HG02588 (cell line): ENCODE data around the gene GALC.

Experiments
- ATAC-seq: cut with Tn5 transposase; IDR thresholded peaks from one replicate; pipeline ENCODE4 v1.9.1; 2021; ENCODE audit warnings: mild to moderate bottlenecking, moderate library complexity; ENCODE audit not compliant: unreplicated experiment

GALC gene

GRCh38 chr14:88007608-88008007, 14.6 kb upstream of the GALC start:
- no peak for ATAC-seq

GRCh38 chr14:88005978-88006851, 13.2 kb upstream of the GALC start:
- ATAC-seq, result peak; percentile 96

GRCh38 chr14:88005050-88005481, 12.1 kb upstream of the GALC start, which contains the start of gene GPR65:
Gene GPR65, plus strand, starts transcription at chr14:88005135. Its CDS starts 5,713 bp downstream, at chr14:88010848.
- peak; percentile 59 for ATAC-seq

- no peak for ATAC-seq
Observed at GRCh38 chr14:88004506-88005036, 11.6 kb upstream of the GALC start.

GRCh38 chr14:88003425-88003824, 10.4 kb upstream of the GALC start:
- ATAC-seq, result no peak

- ATAC-seq, result no peak
Observed at GRCh38 chr14:88002421-88003075, 9.6 kb upstream of the GALC start.

DNA sequence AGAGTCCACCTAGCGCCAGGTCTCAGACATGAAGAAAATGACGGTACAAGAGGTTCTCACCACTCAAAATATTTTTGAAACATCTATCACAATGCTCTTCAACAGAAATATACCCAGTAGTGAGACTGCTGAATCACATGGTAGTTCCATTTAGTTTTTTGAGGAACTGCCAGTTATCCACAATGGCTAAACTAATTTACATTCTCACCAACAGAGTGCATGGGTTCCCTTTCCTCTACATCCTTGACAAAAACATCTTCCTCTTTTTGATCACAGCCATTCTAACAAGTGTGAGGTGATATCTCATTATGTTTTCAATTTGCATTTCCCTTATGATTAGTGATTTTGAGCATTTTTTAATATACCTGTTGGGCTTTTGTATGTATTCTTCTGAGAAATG, 6.3 kb upstream of the GALC start:
- no peak for ATAC-seq

DNA sequence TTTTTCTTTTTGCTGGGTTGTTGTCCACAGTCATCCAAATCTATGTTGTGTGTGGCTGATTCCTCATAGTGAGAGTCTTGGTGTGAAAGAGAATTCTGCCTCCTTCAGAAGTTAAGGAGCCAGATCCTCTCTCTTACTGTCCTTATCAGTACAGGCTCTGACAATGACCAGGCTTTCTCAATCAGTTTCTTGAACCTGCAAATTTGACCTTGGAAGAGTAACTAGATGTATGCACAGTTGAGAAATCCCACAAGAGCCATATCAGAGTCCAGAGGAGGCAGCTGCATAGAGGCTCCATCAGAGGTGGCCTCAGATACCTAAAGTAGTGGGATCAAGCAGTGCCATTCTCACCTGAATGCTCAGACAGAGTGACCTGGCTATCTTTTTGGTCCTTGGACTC, 5.5 kb upstream of the GALC start:
- no peak for ATAC-seq

- ATAC-seq, result no peak
Observed at GRCh38 chr14:87996291-87996592, 3.3 kb upstream of the GALC start.

DNA sequence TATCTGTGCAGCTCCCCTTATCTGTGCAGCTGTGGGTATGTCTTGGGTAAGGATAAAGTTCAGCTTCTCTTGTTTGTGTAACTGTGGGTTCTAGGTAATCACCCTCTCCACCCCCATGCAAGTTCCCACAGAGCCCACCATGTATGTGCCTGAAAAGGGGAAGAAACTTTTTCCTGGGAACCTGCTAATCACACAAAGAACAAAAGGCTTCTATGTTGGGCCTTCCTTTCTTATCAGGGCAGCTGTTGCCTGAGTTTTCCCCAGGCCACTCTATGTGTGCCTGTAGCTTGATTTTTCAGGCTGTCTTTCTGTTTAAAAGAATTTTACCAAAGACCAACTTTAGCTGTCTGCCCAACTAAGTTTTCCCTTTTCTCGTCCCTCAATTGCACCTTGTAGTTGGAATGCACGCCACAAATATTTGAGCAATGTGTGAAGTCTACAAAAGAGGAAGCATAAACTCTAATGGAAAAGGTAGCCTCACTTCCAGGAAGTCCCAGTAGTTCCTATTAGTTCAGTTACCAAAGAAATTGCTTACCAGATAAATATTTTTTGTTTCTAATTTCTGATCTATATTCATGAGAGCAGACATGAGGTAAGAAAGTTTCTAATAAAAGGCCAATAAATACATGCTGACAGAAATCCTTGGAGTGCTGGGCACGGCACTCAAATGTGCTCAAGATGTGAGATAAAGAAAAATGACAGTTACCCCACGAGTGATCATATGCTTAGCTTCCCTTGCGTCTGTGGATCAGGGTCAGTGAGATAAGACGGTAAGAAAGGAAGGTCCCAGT, 2.7 kb upstream of the GALC start:
- ATAC-seq, result no peak

GRCh38 chr14:87994974-87995373, 2.0 kb upstream of the GALC start:
- ATAC-seq, result peak; percentile 40

- peak; percentile 0 for ATAC-seq
Observed at GRCh38 chr14:87992346-87992717, 650 bp downstream of the GALC start.

GRCh38 chr14:87990682-87991081, 2.3 kb downstream of the GALC start:
- no peak for ATAC-seq

DNA sequence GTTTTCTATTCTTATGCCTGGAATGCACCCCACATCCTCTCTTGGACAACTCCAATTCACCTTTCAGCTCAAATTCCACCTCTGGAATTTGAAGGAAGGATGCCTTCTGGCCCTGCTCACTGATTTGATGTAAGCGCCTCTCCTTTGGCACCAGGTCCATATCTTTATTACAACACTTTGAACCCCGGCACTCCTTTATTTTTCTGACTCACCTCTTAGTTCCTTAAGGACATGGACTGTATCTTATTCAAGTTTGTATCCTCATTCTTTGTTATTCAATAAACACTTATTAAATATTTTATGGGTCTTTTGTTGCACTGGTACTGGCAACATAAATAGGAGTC, 3.1 kb downstream of the GALC start:
- ATAC-seq, result no peak

- ATAC-seq, result no peak
Observed at GRCh38 chr14:87989221-87989955, 3.6 kb downstream of the GALC start.

GRCh38 chr14:87979689-87980088, 13.3 kb downstream of the GALC start:
- no peak for ATAC-seq

- ATAC-seq, result no peak
Observed at GRCh38 chr14:87975636-87976035, 17.3 kb downstream of the GALC start.

DNA sequence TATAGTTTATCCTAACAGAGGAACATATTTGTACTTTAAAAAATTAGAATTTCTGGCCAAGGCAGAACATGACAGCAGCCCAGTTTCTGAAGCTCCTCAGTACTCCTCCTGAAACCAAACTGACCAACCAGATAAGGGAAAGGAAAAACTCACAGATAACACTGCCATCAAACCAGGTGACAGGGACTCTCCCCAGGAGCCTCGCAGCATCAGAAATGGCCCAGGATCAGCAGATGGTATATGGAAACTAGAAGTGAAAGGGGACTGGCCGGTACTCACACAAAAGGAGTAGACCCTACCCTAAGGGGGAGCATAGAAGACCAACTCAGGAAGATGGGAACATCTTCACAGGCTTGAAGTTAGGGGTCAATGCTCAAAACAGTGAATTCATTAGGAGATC, 22.0 kb downstream of the GALC start:
- ATAC-seq, result peak; percentile 90

DNA sequence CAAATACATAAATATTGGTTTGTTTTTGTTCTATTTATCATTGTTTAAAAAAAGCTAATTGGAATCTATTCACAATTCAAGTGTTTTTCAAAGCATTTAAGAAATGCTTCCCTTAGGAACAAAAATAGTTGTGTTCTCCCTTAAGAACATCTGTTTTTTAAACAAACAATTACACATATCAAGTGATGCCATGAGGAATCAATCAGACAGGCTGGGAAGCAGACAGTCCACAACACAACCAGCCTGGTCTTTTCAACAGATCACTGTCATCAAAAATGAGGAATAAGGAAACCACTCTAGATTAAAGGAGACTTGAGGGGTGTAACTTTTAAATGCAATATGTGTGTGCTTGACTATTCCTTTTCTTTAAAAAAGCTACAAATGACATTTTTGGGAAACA, 25.5 kb downstream of the GALC start:
- ATAC-seq, result no peak

GRCh38 chr14:87966816-87967215, 26.2 kb downstream of the GALC start:
- no peak for ATAC-seq

GRCh38 chr14:87961246-87961645, 31.7 kb downstream of the GALC start:
- no peak for ATAC-seq
